GM10266 (cell line): ENCODE results near the gene SLC7A8.

ENCODE experiments used
- DNase-seq: peaks from one replicate; pipeline ENCODE4 v3.0.0; 2012; ENCODE audit errors: extremely low spot score
- CTCF ChIP-seq: IDR thresholded peaks from 2 replicates; pipeline ENCODE4 v1.5.1; 2012; ENCODE audit warnings: mild to moderate bottlenecking, low read depth; ENCODE audit not compliant: control insufficient read depth, insufficient read depth; ENCODE audit errors: missing control alignments

The SLC7A8 gene

DNA sequence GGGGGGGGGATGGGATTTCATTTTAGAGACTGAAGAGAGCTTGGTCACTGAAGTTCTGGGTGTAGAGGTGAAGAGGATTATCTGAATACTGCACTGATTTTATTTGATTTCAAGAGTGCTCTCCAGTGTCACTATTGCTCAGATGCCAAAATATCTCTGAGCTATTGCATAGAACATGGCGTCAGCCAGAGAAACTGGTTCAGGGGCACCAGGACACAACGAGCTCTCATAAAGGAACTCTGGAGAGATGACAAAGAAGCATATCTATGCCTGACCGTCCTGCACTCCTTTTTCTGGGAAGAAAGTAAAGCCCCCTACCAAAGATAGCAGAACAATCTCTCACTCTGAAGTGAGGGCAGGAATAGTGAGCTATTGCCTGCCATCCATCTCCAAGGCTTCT is 2.0 kb downstream of the SLC7A8 start:
- no peak for TF ChIP-seq CTCF
- DNase-seq: no peak

DNA sequence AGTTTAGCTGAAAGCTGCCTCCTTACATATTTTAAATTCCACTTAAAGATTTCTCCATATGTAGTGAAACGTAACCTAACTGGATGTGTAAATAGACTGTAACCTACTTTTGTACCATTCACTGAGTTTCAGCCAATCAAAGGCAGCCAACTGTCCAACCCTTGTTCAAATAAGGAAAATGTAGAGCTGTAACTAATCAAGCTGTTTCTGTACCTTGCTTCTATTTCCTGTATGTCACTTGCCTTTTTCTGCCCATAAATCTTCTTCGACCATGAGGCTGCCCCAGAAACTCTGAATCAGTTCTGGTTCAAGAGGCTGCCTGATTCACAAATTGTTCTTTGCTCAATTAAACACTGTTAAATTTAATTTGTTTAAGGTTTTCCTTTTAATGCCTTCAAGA is 6.3 kb downstream of the SLC7A8 start:
- TF ChIP-seq CTCF: no peak
- no peak for DNase-seq

DNA sequence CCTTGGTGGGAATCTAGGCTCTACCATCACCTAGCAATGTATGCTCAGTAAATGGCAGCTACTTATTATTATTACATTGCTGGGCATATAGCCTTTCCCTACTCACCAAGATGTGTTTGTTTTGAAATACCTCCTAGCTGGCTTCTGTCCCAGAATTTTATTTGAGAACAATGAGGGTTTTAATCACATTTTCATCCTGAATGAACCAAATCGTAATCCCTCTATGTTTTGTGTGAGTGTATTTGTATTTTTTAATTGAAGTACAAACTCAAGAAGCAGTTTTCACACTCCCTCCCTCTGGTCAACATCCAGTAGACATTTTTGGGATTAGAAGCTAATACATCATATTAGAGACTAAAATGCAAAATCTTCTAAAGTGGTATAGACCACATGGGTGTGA is 7.6 kb downstream of the SLC7A8 start:
- no peak for DNase-seq
- TF ChIP-seq CTCF: no peak

DNA sequence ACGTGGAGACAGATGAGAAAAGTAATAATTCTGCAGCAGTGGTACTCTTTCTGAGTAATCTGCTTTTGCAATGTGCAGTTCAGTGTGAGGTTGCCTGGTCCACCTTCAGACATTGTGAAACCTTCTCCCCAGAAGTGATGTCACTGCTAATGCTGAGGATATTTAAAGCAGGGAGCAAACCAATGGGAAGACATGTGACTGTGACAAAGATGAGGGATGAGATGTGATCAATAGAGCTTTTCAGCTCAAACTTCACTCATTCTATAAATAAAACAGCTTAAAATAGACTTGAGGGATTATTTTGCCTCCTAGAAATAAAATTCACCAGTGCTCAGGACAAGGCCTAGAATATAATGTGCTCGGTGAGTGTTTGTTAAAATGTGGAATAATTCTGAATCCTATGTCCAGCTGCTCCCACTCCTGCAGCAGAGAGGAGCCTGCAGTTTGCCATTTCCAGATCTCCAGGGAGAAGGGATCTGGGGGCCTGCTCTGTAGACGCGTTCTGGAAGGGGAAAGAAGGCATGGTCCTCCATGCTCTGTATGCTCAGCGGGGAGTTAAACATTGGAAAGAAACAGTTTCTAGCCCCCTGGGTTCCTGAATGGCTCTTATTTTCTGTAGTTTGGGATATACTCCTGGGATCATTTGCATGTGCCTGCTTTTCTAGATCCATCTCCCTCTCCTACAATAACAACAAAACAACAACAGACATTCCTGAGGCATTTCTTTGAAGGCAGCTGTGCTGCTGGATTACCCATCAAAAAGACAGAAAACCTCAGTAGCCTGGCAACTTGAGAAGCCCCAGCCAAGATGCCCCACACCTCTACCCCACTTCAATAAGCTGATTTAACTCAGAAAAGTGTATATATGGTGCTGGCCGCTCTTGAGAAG is 8.9 kb downstream of the SLC7A8 start:
- DNase-seq: no peak
- TF ChIP-seq CTCF: no peak

GRCh38 chr14:23173796-23174195 is 9.7 kb downstream of the SLC7A8 start:
- TF ChIP-seq CTCF: no peak
- no peak for DNase-seq

- DNase-seq: no peak
- no peak for TF ChIP-seq CTCF
Observed at GRCh38 chr14:23173031-23173430, 10.4 kb downstream of the SLC7A8 start.

DNA sequence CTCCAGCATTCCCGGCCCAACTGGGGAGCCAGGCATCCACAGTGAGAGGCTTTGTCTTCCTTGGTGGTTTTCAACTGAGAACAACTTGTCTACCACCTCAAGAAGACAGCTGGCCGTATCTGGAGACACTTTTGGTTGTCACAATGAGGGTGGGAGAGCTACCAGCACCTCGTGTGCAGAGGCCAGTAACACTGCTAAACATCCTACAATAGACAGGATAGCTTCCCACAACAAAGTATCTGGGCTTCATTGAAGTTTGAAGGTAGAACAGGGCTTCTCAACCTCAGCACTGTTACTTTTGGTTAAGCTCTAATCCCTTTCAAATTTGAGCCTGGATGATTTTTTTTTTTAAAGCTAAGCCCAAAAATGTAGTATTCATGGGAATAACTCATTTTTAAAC is 10.9 kb downstream of the SLC7A8 start:
- TF ChIP-seq CTCF: no peak
- DNase-seq: no peak
